Breast epithelium (tissue), 3 donors: ENCODE data around the gene XRRA1.

Source experiments
- CTCF ChIP-seq, 3 donors: fragments of 450-650 bp; IDR thresholded peaks; one replicate each; pipeline ENCODE4 v1.5.1; 2016 to 2017; ENCODE audit warnings: antibody characterized with exemption in 3 of 3, mild to moderate bottlenecking in 3 of 3, moderate library complexity in 3 of 3
- POLR2AphosphoS5 ChIP-seq, 3 donors: sonication (generic); formaldehyde crosslinking; IDR thresholded peaks; one replicate each; pipeline ENCODE4 v1.6.1; 2017; ENCODE audit warnings: antibody characterized with exemption in 3 of 3

GRCh38 chr11:74838188-74838587 lies 110.7 kb downstream of the XRRA1 start:
- TF ChIP-seq CTCF (IDR thresholded peaks at IDR 0.05) = no peak
- TF ChIP-seq POLR2AphosphoS5 (IDR thresholded peaks at IDR 0.05) = no peak
